CD4-positive, alpha-beta T cell treated with Interleukin-10 for 1 hour (primary cell): ENCODE results near the gene RREB1.
A peak's percentile ranks its signal among the peaks of the same experiment; 100 is the strongest.
"Not testable (repeated sequence)": the region's sequence is repeated elsewhere in the genome, so short reads cannot be mapped to it uniquely, and the experiment has no call there.

Experiments used
- DNase-seq: peaks from one replicate; pipeline ENCODE4 v3.0.0-alpha.2; 2020

The RREB1 gene

GRCh38 chr6:7249946-7250643 is 142.3 kb downstream of the RREB1 start:
- DNase-seq, result no peak

GRCh38 chr6:7250812-7251211 is 143.1 kb downstream of the RREB1 start:
- no peak for DNase-seq

GRCh38 chr6:7251646-7252260 is 144.0 kb downstream of the RREB1 start:
- DNase-seq, result no peak

- no peak for DNase-seq
These were observed 144.6 kb downstream of the RREB1 start for GRCh38 chr6:7252390-7252789.

GRCh38 chr6:7254980-7255835 is 147.4 kb downstream of the RREB1 start:
- DNase-seq, result no peak

- DNase-seq, result no peak
These were observed 148.2 kb downstream of the RREB1 start for GRCh38 chr6:7255918-7256317.

GRCh38 chr6:7256785-7257184 is 149.0 kb downstream of the RREB1 start:
- no peak for DNase-seq

GRCh38 chr6:7257521-7258230 is 149.9 kb downstream of the RREB1 start:
- no peak for DNase-seq

GRCh38 chr6:7258231-7258763 is 150.5 kb downstream of the RREB1 start:
- no peak for DNase-seq

- no peak for DNase-seq
These were observed 152.7 kb downstream of the RREB1 start for GRCh38 chr6:7260291-7261031.

- DNase-seq, result peak; percentile 35
These were observed 153.5 kb downstream of the RREB1 start for GRCh38 chr6:7261032-7261841.

- no peak for DNase-seq
These were observed 154.2 kb downstream of the RREB1 start for GRCh38 chr6:7261852-7262461.

GRCh38 chr6:7262746-7263518 is 155.2 kb downstream of the RREB1 start:
- DNase-seq, result no peak

- DNase-seq, result not testable (repeated sequence)
These were observed 155.7 kb downstream of the RREB1 start for GRCh38 chr6:7263519-7263805.

- no peak for DNase-seq
These were observed 156.3 kb downstream of the RREB1 start for GRCh38 chr6:7264041-7264440.

- no peak for DNase-seq
These were observed 157.1 kb downstream of the RREB1 start for GRCh38 chr6:7264686-7265384.

- DNase-seq, result not testable (repeated sequence)
These were observed 157.6 kb downstream of the RREB1 start for GRCh38 chr6:7265385-7265726.

- DNase-seq, result no peak
These were observed 159.3 kb downstream of the RREB1 start for GRCh38 chr6:7267071-7267465.

GRCh38 chr6:7267466-7268091 is 159.8 kb downstream of the RREB1 start:
- DNase-seq, result no peak
